HepG2 (cell line): ENCODE data around the gene RNF123. TPM values are rescaled to one million over a fixed set of nuclear protein-coding genes. Genes with fewer than 3 reads are reported as not detected.

ENCODE experiments used
- ATAC-seq: fragments of 200-7000 bp; cut with Tn5 transposase; 3 replicates; pipeline ENCODE4 v1.9.1; 2020; ENCODE audit warnings: mild to moderate bottlenecking, moderate library complexity
- BruUV-seq: library from RNA; stranded (reverse); fragments of 400-500 nt; replicated peaks from 2 replicates; lab custom pipeline; 2021; lab: Mats Ljungman, UMichigan
- CTCF ChIA-PET: fragments of 300-600 bp; formaldehyde crosslinking; extraction: SDS; loops from one replicate; lab custom pipeline; 2021; ENCODE audit warnings: low total read pairs, inconsistent platforms, low intra/inter-chr PET ratio; lab: Yijun Ruan, JAX
- POLR2A ChIA-PET: fragments of 350-600 bp; sonication (Branson Sonifier 250); formaldehyde crosslinking; loops from one replicate; lab custom pipeline; 2020; ENCODE audit warnings: antibody characterized with exemption, inconsistent platforms; lab: Yijun Ruan, JAX
- DNase-seq: peaks from one replicate; pipeline ENCODE4 v3.0.0-alpha.2; 2015; ENCODE audit warnings: low spot score
- FAIRE-seq: peaks from 3 replicates; lab custom pipeline; 2011; peaks lifted over from hg19 to GRCh38; lab: Jason Lieb, UNC
- H2AFZ ChIP-seq: one replicate; pipeline ENCODE4 v1.6.1; 2011; ENCODE audit warnings: low read length, inconsistent platforms
- H3K27ac ChIP-seq: fragments of 300-600 bp; 3 replicates; pipeline ENCODE4 v1.8.0; 2011; ENCODE audit warnings: mixed run types, mild to moderate bottlenecking, mixed read lengths, low read length, inconsistent platforms; ENCODE audit not compliant: insufficient read depth; ENCODE audit errors: extremely low read length
- H3K27me3 ChIP-seq, 2 experiments: fragments of 200-600 bp in 1 of 2; 2 replicates in 1 of 2; 3 replicates in 1 of 2; pipeline versions ENCODE4 v1.6.0 to v1.8.0; 2011; ENCODE audit warnings: low read length in 2 of 2, mild to moderate bottlenecking in 2 of 2, moderate library complexity in 2 of 2, inconsistent platforms in 1 of 2; ENCODE audit not compliant: insufficient read depth in 2 of 2, control insufficient read depth in 1 of 2
- H3K36me3 ChIP-seq, 2 experiments: fragments of 200-600 bp in 1 of 2; replicated peaks in 1 of 2; 2 replicates in 1 of 2; 3 replicates in 1 of 2; pipeline versions ENCODE4 v1.5.1 to v1.8.0; 2011; ENCODE audit warnings: low read length in 2 of 2, inconsistent platforms in 1 of 2; ENCODE audit not compliant: insufficient read depth in 2 of 2, control insufficient read depth in 1 of 2
- H3K4me1 ChIP-seq: 2 replicates; pipeline ENCODE4 v1.5.1; 2012; ENCODE audit warnings: low read length, inconsistent platforms; ENCODE audit not compliant: insufficient read depth
- H3K4me2 ChIP-seq: 2 replicates; pipeline ENCODE4 v1.6.0; 2011; ENCODE audit warnings: low read depth, low read length, inconsistent platforms
- H3K4me3 ChIP-seq, 3 experiments: fragments of 200-600 bp in 1 of 3; sonication (generic), shearing (Covaris generic) in 1 of 3; replicated peaks in 1 of 3; 2 replicates each; pipeline ENCODE4 v1.5.1; 2011 to 2016; ENCODE audit warnings: low read length in 3 of 3, inconsistent platforms in 2 of 3, low read depth in 2 of 3, mild to moderate bottlenecking in 2 of 3, control low read depth in 1 of 3, mixed read lengths in 1 of 3; ENCODE audit not compliant: insufficient read depth in 1 of 3
- H3K79me2 ChIP-seq: one replicate; pipeline ENCODE4 v1.6.1; 2011; ENCODE audit warnings: low read length, inconsistent platforms; ENCODE audit not compliant: insufficient read depth
- H3K9ac ChIP-seq: 2 replicates; pipeline ENCODE4 v1.6.0; 2011; ENCODE audit warnings: mild to moderate bottlenecking, low read depth, low read length, inconsistent platforms; ENCODE audit not compliant: insufficient read depth
- H3K9me3 ChIP-seq: 2 replicates; pipeline ENCODE4 v1.5.1; 2012; ENCODE audit warnings: mild to moderate bottlenecking, low read length
- H4K20me1 ChIP-seq: 2 replicates; pipeline ENCODE4 v1.6.0; 2011; ENCODE audit warnings: inconsistent platforms, mild to moderate bottlenecking, low read length, moderate library complexity; ENCODE audit not compliant: insufficient read depth
- ATAD3A ChIP-seq: sonication (generic); formaldehyde crosslinking; IDR thresholded peaks from 2 replicates; pipeline ENCODE4 v1.4.0; 2020; ENCODE audit warnings: missing genetic modification reagents
- CCAR2 ChIP-seq: fragments of 200-400 bp; formaldehyde crosslinking; optimal IDR thresholded peaks from 2 replicates; pipeline ENCODE3; 2018; ENCODE audit warnings: low read depth, mild to moderate bottlenecking, low read length, moderate library complexity
- JDP2 ChIP-seq: sonication (generic); formaldehyde crosslinking; IDR thresholded peaks from 2 replicates; pipeline ENCODE4 v1.8.1; 2022; ENCODE audit warnings: missing genetic modification reagents, borderline replicate concordance
- KAT2B ChIP-seq: fragments of 150-350 bp; IDR thresholded peaks from 2 replicates; pipeline ENCODE4 v1.6.1; 2014; ENCODE audit warnings: low read depth, low read length, borderline replicate concordance
- KLF6 ChIP-seq: IDR thresholded peaks from 2 replicates; pipeline ENCODE4 v1.8.0; 2016; ENCODE audit warnings: missing biosample characterization, missing genetic modification reagents
- NCOA2 ChIP-seq: sonication (generic); formaldehyde crosslinking; IDR thresholded peaks from 2 replicates; pipeline ENCODE4 v1.8.0; 2022; ENCODE audit warnings: inconsistent platforms
- RBM22 ChIP-seq: fragments of 200-400 bp; formaldehyde crosslinking; optimal IDR thresholded peaks from 2 replicates; pipeline ENCODE3; 2017; ENCODE audit warnings: mild to moderate bottlenecking, low read length, moderate library complexity
- SIN3B ChIP-seq: fragments of 150-350 bp; IDR thresholded peaks from 2 replicates; pipeline ENCODE4 v1.6.1; 2014; ENCODE audit warnings: low read length
- SIX1 ChIP-seq: sonication (generic); formaldehyde crosslinking; IDR thresholded peaks from 2 replicates; pipeline ENCODE4 v1.4.0; 2020; ENCODE audit warnings: missing genetic modification reagents, borderline replicate concordance
- WIZ ChIP-seq: sonication (generic); formaldehyde crosslinking; IDR thresholded peaks from 2 replicates; pipeline ENCODE4 v1.5.1; 2020; ENCODE audit warnings: mild to moderate bottlenecking, missing genetic modification reagents
- ZBTB3 ChIP-seq: sonication (generic); formaldehyde crosslinking; IDR thresholded peaks from 2 replicates; pipeline ENCODE4 v1.4.0; 2020; ENCODE audit warnings: low read depth, mild to moderate bottlenecking, moderate library complexity, missing genetic modification reagents, borderline replicate concordance
- ZNF44 ChIP-seq: sonication (generic); formaldehyde crosslinking; IDR thresholded peaks from 2 replicates; pipeline ENCODE4 v1.5.1; 2020; ENCODE audit warnings: mild to moderate bottlenecking, missing genetic modification reagents
- ZNF607 ChIP-seq: sonication (generic); formaldehyde crosslinking; IDR thresholded peaks from 2 replicates; pipeline ENCODE4 v1.5.1; 2020; ENCODE audit warnings: missing genetic modification reagents, mild to moderate bottlenecking, borderline replicate concordance
- ZNF782 ChIP-seq: sonication (generic); formaldehyde crosslinking; IDR thresholded peaks from 2 replicates; pipeline ENCODE4 v1.4.0; 2020; ENCODE audit warnings: missing genetic modification reagents, mild to moderate bottlenecking, borderline replicate concordance
- ZSCAN9 ChIP-seq: IDR thresholded peaks from 2 replicates; pipeline ENCODE4 v1.6.1; 2016; ENCODE audit warnings: borderline replicate concordance
- WGBS: methylation state at CpG from one replicate; pipeline ENCODE4 v1.1.6; 2017; ENCODE audit warnings: low lambda C conversion rate; 5-methylcytosine and 5-hydroxymethylcytosine counted together
- in situ Hi-C: cut with HindIII; loops from 2 replicates; pipeline ENCODE4 v1.10.0; 2017; ENCODE audit warnings: low pct_unique_long_range_greater_than_20kb; ENCODE audit not compliant: extremely low pct_ligation_motif_present
- intact Hi-C: fragments of 100-400 bp; cut with micrococcal nuclease; formaldehyde crosslinking; loops from one replicate; pipeline ENCODE4 v1.10.0; 2022; ENCODE audit not compliant: unreplicated experiment
- polyA plus RNA-seq, 8 experiments: library from polyadenylated mRNA; depleted of rRNA in 3 of 8; stranded (reverse) in 7 of 8; unstranded in 1 of 8; fragments of >200 nt; fragmentation: Illumina TruSeq in 4 of 8; extraction: Trizol in 4 of 8; gene quantifications; 2 replicates each; pipeline versions ENCODE4 v1.2.1 to v1.2.3, GENCODE V29; 2011 to 2016; ENCODE audit warnings: low read depth in 4 of 8, missing spikeins in 1 of 8, mixed read lengths in 1 of 8; ENCODE audit not compliant: insufficient read depth in 1 of 8
- total RNA-seq, 5 experiments: library from RNA; depleted of rRNA; stranded (reverse); fragments of >200 nt; fragmentation: Illumina TruSeq; extraction: Trizol; gene quantifications; 2 replicates each; pipeline ENCODE4 v1.2.3, GENCODE V29; 2016; ENCODE audit warnings: low read depth in 1 of 5
- TF ChIP-seq, protein P1 (sequence below): sonication (generic); formaldehyde crosslinking; IDR thresholded peaks from 2 replicates; pipeline ENCODE4 v1.8.0; 2022; ENCODE audit warnings: low read depth, missing genetic modification reagents
- TF ChIP-seq, protein P2 (sequence below): fragments of 450-650 bp; IDR thresholded peaks from 2 replicates; pipeline ENCODE4 v1.6.1; 2017; ENCODE audit warnings: mild to moderate bottlenecking

RNF123 gene
- total and polyA plus RNA-seq, 2 of the 13 experiments (the other 11 are each of a cell fraction or from before 2014, with no cell fraction given): 29.9 to 82.2 TPM

DNA sequence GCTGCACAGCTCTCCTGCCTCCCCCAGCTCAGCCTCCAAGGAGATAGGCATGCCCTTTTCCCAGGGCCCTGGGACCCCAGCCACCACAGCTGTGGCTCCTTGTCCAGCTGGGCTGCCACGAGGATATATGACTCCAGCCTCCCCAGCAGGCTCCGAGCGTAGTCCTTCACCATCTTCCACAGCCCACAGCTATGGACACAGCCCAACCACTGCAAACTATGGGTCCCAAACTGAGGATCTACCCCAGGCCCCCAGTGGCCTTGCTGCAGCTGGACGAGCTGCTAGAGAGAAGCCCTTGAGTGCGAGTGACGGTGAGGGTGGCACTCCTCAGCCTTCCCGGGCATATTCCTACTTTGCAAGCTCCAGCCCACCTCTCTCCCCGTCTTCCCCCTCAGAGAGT, 35.7 kb upstream of the RNF123 start:
- H3K9ac ChIP-seq: no peak overlapping the region
- no peaks in the 10 kb centered on the region for H3K36me3 ChIP-seq
- H3K4me2 ChIP-seq: no peak overlapping the region
- WGBS: 89% methylated on average over 8 of the region's 8 CpGs
- DNase-seq: no peak
- H2AFZ ChIP-seq: no peak overlapping the region
- in situ Hi-C loops: no loop called here
- ATAC-seq: no peak
- no peaks in the 10 kb centered on the region for H4K20me1 ChIP-seq
- H3K9me3 ChIP-seq: no peaks in the 10 kb centered on the region
- ChIA-PET POLR2A (no interaction called here), CTCF (no interaction called here)
- no peaks in the 10 kb centered on the region for H3K27me3 ChIP-seq
- intact Hi-C loops: no loop called here
- no peak for FAIRE-seq
- H3K79me2 ChIP-seq: no peaks in the 10 kb centered on the region
- BruUV-seq: no TSS peak
- H3K27ac ChIP-seq: no peak overlapping the region
- H3K4me1 ChIP-seq: peaks cover 25% of the 10 kb centered on the region
- H3K4me3 ChIP-seq: no peak overlapping the region
- TF ChIP-seq SIN3B (no peak), ZBTB3 (CRISPR knock-in tag) (no peak), ZNF782 (CRISPR knock-in tag) (no peak), ATAD3A (no peak), KLF6 (CRISPR knock-in tag) (no peak), CCAR2 (no peak), SIX1 (no peak), ZSCAN9 (CRISPR knock-in tag) (no peak), ZNF44 (CRISPR knock-in tag) (no peak), KAT2B (no peak), RBM22 (no peak), ZNF607 (CRISPR knock-in tag) (no peak), WIZ (CRISPR knock-in tag) (no peak), JDP2 (CRISPR knock-in tag) (no peak), NCOA2 (CRISPR knock-in tag) (no peak)
- TF ChIP-seq, protein P1, sequence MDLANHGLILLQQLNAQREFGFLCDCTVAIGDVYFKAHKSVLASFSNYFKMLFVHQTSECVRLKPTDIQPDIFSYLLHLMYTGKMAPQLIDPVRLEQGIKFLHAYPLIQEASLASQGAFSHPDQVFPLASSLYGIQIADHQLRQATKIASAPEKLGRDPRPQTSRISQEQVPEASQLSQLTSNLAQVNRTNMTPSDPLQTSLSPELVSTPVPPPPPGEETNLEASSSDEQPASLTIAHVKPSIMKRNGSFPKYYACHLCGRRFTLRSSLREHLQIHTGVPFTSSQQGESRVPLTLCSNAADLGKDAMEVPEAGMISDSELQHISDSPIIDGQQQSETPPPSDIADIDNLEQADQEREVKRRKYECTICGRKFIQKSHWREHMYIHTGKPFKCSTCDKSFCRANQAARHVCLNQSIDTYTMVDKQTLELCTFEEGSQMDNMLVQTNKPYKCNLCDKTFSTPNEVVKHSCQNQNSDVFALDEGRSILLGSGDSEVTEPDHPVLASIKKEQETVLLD (CRISPR knock-in tag): no peak
- TF ChIP-seq, protein P2, sequence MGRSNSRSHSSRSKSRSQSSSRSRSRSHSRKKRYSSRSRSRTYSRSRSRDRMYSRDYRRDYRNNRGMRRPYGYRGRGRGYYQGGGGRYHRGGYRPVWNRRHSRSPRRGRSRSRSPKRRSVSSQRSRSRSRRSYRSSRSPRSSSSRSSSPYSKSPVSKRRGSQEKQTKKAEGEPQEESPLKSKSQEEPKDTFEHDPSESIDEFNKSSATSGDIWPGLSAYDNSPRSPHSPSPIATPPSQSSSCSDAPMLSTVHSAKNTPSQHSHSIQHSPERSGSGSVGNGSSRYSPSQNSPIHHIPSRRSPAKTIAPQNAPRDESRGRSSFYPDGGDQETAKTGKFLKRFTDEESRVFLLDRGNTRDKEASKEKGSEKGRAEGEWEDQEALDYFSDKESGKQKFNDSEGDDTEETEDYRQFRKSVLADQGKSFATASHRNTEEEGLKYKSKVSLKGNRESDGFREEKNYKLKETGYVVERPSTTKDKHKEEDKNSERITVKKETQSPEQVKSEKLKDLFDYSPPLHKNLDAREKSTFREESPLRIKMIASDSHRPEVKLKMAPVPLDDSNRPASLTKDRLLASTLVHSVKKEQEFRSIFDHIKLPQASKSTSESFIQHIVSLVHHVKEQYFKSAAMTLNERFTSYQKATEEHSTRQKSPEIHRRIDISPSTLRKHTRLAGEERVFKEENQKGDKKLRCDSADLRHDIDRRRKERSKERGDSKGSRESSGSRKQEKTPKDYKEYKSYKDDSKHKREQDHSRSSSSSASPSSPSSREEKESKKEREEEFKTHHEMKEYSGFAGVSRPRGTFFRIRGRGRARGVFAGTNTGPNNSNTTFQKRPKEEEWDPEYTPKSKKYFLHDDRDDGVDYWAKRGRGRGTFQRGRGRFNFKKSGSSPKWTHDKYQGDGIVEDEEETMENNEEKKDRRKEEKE: no peak
